SKM-1 (cell line): ENCODE results near the gene CAMTA1.

Experiments used
- DNase-seq: peaks from one replicate; lab custom pipeline; 2025; ENCODE audit not compliant: unreplicated experiment; lab: John Stamatoyannopoulos, UW

CAMTA1 gene

GRCh38 chr1:7610106-7610731 lies 825.0 kb downstream of the CAMTA1 start:
- no peak for DNase-seq

DNA sequence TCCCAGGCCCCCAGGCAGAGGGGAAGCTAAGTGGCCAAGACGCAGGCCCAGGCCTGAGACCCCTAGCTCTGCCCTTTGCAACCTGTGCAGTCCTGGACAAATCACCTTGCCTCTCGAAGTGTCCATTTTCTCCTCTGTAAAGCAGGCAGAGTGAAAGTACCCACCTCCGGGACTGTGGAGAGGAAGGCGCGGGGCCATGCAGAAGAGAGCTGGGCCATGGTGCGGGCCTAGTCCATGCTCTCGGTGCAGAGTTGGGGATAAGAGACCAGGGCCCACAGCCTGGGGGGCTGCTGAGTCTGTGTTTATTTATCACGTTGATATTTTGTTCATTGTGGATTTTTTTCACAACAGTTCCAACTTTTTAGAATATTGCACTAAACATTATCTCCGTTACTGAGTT lies 825.7 kb downstream of the CAMTA1 start:
- DNase-seq = no peak

DNA sequence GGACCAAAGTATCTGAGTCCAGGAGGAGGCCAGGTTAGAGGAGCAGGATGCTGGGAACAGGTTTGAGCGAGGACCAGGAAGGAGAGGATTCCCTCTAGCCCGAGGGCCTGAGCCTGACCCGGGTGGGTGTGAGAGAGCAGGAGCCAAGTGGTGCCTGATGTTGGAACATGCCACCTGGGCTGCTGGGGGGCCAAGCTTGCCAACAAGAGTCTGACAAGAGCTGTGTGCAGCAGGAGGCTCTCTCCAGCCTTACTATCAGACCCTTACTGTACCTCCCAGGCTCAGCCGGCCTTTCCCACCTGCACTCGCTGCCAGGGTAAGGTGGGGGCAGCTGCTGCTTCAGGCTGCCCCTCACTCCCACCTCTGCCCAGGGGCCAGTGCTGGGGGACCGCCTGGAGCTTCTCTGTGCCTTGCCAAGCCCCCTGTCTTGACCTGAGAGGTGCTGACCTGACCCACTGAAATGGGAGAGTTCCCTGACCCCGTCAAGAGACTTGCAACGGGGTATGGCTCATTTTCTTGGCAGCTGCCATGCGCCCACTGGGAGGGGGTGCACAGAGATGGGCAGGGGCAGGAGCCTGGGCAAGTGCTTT lies 826.3 kb downstream of the CAMTA1 start:
- DNase-seq = no peak

DNA sequence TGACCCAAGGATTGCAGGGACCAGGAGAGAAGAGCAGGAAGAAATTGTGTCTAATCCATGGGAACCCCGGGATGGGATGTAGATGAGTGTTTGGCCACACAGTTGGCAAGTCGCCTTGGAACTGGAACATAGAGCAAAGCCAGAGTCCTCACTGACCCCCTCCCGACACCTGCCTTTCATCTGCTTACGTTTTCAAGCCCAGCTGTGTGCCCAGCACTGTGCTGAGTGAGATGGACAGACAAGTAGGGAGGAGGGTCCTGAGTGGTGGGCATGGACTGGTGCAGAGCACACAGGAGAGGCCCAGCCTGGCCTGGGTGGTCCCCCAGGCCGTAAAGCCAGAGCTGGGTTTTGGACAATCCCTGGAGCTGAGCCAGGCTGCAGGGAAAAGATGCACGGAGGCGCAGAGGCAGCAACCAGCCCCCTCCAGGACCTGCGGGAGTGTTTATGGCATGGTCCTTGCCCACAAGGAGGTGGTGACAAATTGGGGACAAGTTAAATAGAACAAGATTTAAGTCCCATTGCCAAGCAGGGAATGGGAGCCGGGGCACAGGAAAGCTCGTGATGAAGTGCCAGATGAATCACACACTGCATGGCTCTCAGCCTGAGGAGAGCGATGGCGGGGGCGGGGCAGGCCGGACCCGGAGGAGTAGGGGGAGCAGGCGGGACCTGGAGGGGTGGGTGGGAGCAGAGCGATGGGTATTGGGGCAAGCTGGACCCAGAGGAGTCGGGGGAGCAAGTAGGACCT lies 828.0 kb downstream of the CAMTA1 start:
- no peak for DNase-seq

GRCh38 chr1:7613851-7614205 lies 828.6 kb downstream of the CAMTA1 start:
- DNase-seq = no peak

DNA sequence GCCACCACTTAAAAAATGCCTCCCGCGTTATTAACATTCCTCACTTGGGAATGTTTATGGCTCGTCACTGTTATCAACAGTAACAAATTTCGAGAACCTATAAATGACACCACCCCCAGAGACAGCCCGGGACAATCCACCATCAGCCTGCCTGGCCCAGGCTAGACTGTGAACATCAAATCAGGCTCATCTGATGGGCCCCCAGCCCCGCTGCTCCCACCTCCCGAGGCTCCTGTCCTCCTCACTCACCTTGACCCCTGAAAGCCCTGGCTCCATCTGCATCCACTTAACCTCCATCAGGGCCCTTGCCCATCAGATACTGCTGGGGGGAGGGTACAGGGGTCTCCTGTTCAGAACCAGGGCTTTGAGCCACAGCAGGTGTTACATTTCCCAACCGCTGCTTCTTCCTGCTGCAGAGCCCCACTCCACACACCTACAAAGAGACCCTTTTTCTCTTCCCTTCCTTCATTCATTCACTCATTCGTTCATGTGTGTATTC lies 829.4 kb downstream of the CAMTA1 start:
- DNase-seq = no peak

- no peak for DNase-seq
These were observed 829.9 kb downstream of the CAMTA1 start for GRCh38 chr1:7615138-7615537.

DNA sequence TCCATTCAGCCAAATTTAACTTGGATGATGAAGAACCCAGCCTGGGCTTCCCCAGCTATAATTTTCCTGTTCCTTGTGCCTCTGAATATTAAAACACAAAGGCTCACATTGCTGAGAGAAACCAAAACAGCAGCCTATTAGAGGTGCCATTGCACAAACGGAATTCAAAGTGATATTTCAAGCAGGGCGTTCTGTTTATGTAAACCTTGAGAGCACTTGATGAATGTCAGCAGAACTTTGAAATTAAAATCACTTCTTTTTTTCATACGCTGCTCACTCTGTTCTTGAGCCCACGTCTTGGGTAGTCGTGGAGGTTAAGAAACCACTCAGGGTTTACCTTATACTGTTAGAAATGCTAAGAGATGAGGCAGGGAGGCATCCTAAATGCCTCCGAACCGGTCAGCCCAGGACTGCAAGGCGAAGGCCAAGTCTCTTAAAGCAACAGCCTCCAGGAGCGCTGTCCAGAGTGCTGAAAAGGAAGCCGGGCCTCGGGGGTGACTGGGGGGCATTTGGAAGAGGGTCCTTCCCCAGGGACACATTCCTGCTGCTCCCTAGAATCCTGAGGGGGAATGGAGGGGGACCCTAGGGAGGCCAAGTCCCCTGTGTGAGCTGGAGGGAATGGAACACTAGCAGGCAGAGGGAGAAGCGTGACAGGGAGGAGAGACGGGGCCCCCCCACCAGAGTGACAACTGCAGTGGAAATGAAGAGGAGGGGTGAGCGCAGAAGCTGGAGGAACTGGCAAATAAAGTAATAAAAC lies 831.0 kb downstream of the CAMTA1 start:
- DNase-seq = no peak

DNA sequence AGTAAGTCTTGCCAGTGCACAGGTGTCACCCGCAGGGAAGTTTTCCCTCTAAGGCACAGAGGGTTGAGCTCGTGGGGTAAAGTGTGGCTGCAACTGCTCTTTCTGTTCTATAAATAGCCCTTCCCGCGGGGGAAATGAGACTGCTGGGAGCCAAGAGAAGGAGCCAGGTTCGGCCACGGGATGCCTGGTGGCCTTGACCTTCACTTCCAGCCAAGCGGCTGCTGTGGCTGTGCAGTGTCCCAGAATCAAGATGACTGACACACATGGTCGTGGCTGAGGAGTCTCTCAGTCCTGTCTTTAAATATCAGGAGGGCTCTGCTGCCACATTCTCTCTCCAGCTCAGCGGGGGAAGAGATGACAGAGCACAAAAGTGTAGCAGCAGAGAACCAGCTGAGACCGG lies 831.7 kb downstream of the CAMTA1 start:
- no peak for DNase-seq

DNA sequence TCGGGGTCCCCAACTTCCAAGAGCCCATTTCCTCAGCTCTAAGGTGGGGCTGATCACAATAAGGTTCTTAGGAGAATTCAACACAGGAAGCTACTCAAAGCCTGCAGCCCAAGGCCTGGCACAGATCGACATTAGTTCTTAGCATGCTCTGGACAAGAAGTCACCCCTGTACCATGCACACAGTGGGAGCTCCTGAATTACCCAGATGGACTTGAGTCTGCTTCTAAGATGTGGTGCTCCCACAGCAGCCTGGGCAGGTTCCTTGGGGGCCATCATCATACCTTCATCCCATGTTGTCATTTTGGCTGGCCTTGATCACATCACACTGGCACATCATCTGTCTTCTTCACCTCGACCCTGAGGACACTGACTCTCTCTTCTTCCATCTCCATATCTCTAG lies 832.6 kb downstream of the CAMTA1 start:
- no peak for DNase-seq

DNA sequence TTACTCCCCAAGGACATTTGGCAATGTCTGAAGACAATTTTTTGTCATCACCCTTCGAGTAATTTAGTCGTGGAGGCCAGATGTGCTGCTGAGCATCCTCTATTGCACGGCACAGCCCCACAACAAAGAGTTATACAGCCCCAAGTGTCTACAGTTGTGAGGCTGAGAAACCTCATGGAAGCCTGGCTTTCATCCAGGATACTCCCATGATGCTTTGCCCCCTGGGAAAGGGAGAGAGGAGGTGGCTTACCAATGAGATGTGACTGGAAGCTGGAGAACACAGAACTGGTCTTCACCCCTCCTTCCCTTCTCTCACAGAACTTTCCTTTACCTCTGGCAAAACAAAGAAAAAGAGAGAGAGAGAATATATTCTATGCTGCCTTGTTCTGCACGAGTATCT lies 834.9 kb downstream of the CAMTA1 start:
- DNase-seq = no peak

GRCh38 chr1:7621334-7622219 lies 836.3 kb downstream of the CAMTA1 start:
- DNase-seq = peak; percentile 11

- DNase-seq = no peak
These were observed 838.6 kb downstream of the CAMTA1 start for GRCh38 chr1:7623842-7624241.

DNA sequence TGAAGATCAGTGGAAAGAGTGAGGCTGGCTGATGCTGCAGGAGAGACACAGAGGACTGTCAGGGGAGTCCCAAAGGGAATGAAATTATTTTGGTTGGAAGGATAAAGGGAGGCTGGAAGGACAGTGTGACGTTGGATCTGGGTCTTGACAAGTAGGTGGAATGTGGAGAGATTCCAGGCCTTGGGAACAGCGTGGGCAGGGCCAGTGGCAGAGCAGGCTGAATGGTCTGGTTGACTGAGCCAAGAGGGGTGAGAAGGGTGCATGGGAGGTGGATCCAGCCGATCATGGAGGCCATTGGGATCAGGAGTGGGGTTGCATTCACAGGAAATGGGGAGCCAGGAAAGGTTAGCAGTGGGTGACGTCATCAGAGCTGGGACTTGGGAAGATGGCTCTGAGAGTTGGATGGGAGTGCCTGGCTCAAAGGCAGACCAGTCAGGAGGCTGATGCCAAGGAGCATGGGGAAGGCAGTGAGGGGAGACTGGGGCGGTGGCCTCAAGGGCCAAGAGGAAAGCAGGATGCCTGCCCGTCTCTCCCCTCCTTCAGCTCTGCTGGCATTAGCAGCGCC lies 839.6 kb downstream of the CAMTA1 start:
- DNase-seq = no peak

GRCh38 chr1:7625401-7625800 lies 840.1 kb downstream of the CAMTA1 start:
- no peak for DNase-seq

- DNase-seq = no peak
These were observed 843.0 kb downstream of the CAMTA1 start for GRCh38 chr1:7628273-7628672.

GRCh38 chr1:7629011-7629410 lies 843.8 kb downstream of the CAMTA1 start:
- DNase-seq = no peak

DNA sequence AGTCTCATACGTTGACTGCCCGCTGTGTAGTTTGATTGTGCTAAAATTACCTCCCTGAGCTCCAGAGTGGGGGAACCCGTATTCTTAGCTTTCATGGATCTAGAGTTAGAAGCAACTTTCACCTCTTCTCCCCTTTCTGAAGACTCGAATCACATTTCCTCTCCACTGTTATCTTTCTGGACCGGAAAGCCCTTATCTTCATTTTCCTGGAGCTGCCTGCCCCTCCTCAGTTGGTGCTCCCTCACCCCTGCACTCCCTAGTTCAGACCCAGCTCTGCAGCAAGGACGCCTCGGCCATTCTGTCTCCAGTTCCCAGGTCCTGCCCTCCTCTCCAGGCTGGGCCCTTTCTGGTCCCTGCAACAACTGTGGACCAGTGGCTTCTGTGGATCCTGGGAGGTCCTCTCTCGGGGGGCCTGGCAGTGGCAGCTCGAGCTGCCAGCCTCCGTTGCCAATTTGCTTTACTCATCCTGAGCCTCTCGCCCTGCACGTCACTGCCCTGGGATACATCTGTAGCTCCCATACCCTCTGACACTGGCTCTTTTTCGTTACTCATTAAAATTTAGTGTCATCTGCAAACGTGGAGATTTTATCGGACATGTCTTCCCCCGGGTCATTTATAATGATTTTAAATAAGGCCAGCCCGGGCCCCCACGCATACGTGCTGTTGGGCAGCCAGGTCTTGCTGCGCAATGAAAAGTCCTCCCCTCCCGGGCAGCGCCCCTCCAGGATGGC lies 844.4 kb downstream of the CAMTA1 start:
- no peak for DNase-seq

GRCh38 chr1:7630378-7630777 lies 845.1 kb downstream of the CAMTA1 start:
- DNase-seq = no peak

DNA sequence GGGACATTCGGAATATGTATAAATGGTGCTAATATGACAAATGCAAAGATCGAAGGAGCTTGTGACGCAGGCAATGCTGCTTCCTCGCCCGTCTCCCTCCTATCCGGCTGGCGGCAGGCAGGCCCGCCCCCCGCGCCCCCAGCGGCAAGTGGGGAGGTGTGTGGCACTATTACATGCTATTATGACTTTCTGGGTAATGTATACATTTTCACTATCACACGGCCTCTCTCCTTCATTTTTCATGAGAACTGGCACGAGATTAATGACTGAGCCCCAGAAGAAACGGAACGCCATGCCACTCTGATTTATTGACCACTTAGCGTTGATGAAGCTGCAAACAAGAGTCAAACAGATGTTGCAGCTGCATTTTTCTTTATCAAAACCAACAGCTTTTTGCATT lies 846.9 kb downstream of the CAMTA1 start:
- no peak for DNase-seq
